Keratinocyte (primary cell): ENCODE measurements around the gene RERG. TPM values are rescaled to one million over a fixed set of nuclear protein-coding genes. Genes with fewer than 3 reads are reported as not detected.

Experiments used
- DNase-seq: peaks from one replicate; pipeline ENCODE4 v3.0.0-alpha.2; 2011; ENCODE audit warnings: low read depth, missing footprints, low spot score
- FAIRE-seq: peaks from 2 replicates; lab custom pipeline; 2011; peaks lifted over from hg19 to GRCh38; lab: Jason Lieb, UNC
- H2AFZ ChIP-seq: 2 replicates; pipeline ENCODE4 v1.6.0; 2012; ENCODE audit warnings: low read length, control low read depth, inconsistent platforms; ENCODE audit not compliant: control insufficient read depth
- H3K27ac ChIP-seq: 2 replicates; pipeline ENCODE4 v1.5.1; 2011; ENCODE audit warnings: low read length; ENCODE audit not compliant: control insufficient read depth, insufficient read depth
- H3K27me3 ChIP-seq: 3 replicates; pipeline ENCODE4 v1.6.0; 2011; ENCODE audit warnings: low read length; ENCODE audit not compliant: control insufficient read depth, insufficient read depth; ENCODE audit errors: extremely low read depth
- H3K36me3 ChIP-seq, 2 experiments: 2 replicates in 1 of 2; 3 replicates in 1 of 2; pipeline ENCODE4 v1.5.1; 2011; ENCODE audit warnings: low read length in 2 of 2, mild to moderate bottlenecking in 1 of 2; ENCODE audit not compliant: control insufficient read depth in 2 of 2, insufficient read depth in 2 of 2; ENCODE audit errors: extremely low read depth in 1 of 2
- H3K4me1 ChIP-seq: 3 replicates; pipeline ENCODE4 v1.5.1; 2011; ENCODE audit warnings: low read length; ENCODE audit not compliant: control insufficient read depth, insufficient read depth; ENCODE audit errors: extremely low read depth
- H3K4me2 ChIP-seq: 3 replicates; pipeline ENCODE4 v1.6.0; 2011; ENCODE audit warnings: low read depth, low read length; ENCODE audit not compliant: control insufficient read depth, insufficient read depth; ENCODE audit errors: extremely low read depth
- H3K4me3 ChIP-seq, 3 experiments: fragments of 200-600 bp in 1 of 3; sonication (generic) in 1 of 3; 2 replicates in 2 of 3; 3 replicates in 1 of 3; pipeline ENCODE4 v1.5.1; 2011 to 2016; ENCODE audit warnings: low read length in 3 of 3, mild to moderate bottlenecking in 3 of 3, control low read depth in 2 of 3, inconsistent platforms in 1 of 3, low read depth in 1 of 3, mixed read lengths in 1 of 3, mixed run types in 1 of 3, moderate library complexity in 1 of 3; ENCODE audit not compliant: control insufficient read depth in 2 of 3, insufficient read depth in 2 of 3; ENCODE audit errors: extremely low read depth in 1 of 3
- H3K79me2 ChIP-seq: 2 replicates; pipeline ENCODE4 v1.6.0; 2012; ENCODE audit warnings: low read length; ENCODE audit not compliant: control insufficient read depth, insufficient read depth
- H3K9ac ChIP-seq: 3 replicates; pipeline ENCODE4 v1.6.0; 2011; ENCODE audit warnings: low read length; ENCODE audit not compliant: control insufficient read depth, insufficient read depth; ENCODE audit errors: extremely low read depth
- H3K9me1 ChIP-seq: 3 replicates; pipeline ENCODE4 v1.6.0; 2011; ENCODE audit warnings: low read length; ENCODE audit not compliant: control insufficient read depth, insufficient read depth; ENCODE audit errors: extremely low read depth
- H3K9me3 ChIP-seq: 2 replicates; pipeline ENCODE4 v1.5.1; 2012; ENCODE audit warnings: low read depth, low read length; ENCODE audit not compliant: control insufficient read depth
- H4K20me1 ChIP-seq: 3 replicates; pipeline ENCODE4 v1.6.0; 2011; ENCODE audit warnings: low read length; ENCODE audit not compliant: control insufficient read depth, insufficient read depth; ENCODE audit errors: extremely low read depth
- EZH2 ChIP-seq: IDR thresholded peaks from one replicate; pipeline ENCODE4 v1.6.1; 2012; ENCODE audit warnings: inconsistent platforms, mild to moderate bottlenecking, low read length, moderate library complexity
- dilution Hi-C: fragments of 300-500 bp; cut with MboI; formaldehyde crosslinking; loops from one replicate; pipeline ENCODE4 v1.7.0; 2020; ENCODE audit warnings: low sequenced_read_pairs; ENCODE audit not compliant: extremely low pct_ligation_motif_present
- polyA plus RNA-seq, 5 experiments: library from polyadenylated mRNA; depleted of rRNA in 3 of 5; stranded (reverse) in 3 of 5; stranded (forward) in 1 of 5; unstranded in 1 of 5; fragments of >200 nt; gene quantifications; 1 replicate in 1 of 5; 2 replicates in 3 of 5; 3 replicates in 1 of 5; pipeline versions ENCODE4 v1.2.1 to v1.2.3, GENCODE V29; 2011 to 2012; ENCODE audit warnings: missing spikeins in 2 of 5, low read depth in 1 of 5, low replicate concordance in 1 of 5
- TF ChIP-seq, protein P1 (sequence below), 3 experiments: IDR thresholded peaks in 1 of 3; conservative IDR thresholded peaks in 1 of 3; optimal IDR thresholded peaks in 1 of 3; 2 replicates in 2 of 3; 3 replicates in 1 of 3; pipeline versions ENCODE3 to v1.5.1; 2011; ENCODE audit warnings: low read length in 3 of 3, mild to moderate bottlenecking in 3 of 3, moderate library complexity in 2 of 3, control low read depth in 1 of 3, inconsistent platforms in 1 of 3; ENCODE audit not compliant: insufficient read depth in 2 of 3; ENCODE audit errors: extremely low read depth in 1 of 3

Gene RERG
- polyA plus RNA-seq, 1 donor (not counting 4 experiments of a cell fraction or from before 2014, with no cell fraction given): not detected

DNA sequence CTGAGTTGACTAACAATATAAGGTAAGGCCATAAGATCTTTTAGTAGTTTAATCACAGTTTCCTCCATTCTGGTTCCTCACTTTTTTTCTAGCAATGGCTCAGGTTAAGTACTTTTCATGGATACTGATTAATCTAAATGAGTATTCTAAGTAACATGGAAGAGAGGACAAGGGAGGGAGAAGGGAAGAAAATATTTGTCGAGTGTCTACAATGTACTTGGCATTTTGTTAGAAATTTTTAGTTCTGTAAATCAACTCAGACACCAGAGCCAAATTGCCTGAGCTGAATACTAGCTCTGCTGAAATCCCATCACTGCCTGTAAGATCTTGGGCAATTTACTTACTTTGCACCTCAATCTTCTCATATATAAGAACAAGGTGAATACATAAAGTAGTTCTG, 20.2 kb downstream of the RERG start:
- no peaks in the 10 kb centered on the region for H3K9me3 ChIP-seq
- no peaks in the 10 kb centered on the region for H3K36me3 ChIP-seq
- H3K4me1 ChIP-seq: no peaks in the 10 kb centered on the region
- H2AFZ ChIP-seq: no peak overlapping the region
- FAIRE-seq: no peak
- H4K20me1 ChIP-seq: no peaks in the 10 kb centered on the region
- no peak overlapping the region for H3K4me2 ChIP-seq
- H3K9ac ChIP-seq: no peak overlapping the region
- no peaks in the 10 kb centered on the region for H3K27me3 ChIP-seq
- no peak for DNase-seq
- TF ChIP-seq, protein P1, sequence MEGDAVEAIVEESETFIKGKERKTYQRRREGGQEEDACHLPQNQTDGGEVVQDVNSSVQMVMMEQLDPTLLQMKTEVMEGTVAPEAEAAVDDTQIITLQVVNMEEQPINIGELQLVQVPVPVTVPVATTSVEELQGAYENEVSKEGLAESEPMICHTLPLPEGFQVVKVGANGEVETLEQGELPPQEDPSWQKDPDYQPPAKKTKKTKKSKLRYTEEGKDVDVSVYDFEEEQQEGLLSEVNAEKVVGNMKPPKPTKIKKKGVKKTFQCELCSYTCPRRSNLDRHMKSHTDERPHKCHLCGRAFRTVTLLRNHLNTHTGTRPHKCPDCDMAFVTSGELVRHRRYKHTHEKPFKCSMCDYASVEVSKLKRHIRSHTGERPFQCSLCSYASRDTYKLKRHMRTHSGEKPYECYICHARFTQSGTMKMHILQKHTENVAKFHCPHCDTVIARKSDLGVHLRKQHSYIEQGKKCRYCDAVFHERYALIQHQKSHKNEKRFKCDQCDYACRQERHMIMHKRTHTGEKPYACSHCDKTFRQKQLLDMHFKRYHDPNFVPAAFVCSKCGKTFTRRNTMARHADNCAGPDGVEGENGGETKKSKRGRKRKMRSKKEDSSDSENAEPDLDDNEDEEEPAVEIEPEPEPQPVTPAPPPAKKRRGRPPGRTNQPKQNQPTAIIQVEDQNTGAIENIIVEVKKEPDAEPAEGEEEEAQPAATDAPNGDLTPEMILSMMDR (optimal IDR thresholded peaks at IDR 0.05 in 1 of 3, IDR thresholded peaks at IDR 0.05 in 1 of 3, conservative IDR thresholded peaks at IDR 0.05 in 1 of 3; ENCODE audit: extremely low read depth in 1 of 3, insufficient read depth in 2 of 3, low read length in 3 of 3): no peak
- no peak for TF ChIP-seq EZH2
- no peaks in the 10 kb centered on the region for H3K79me2 ChIP-seq
- no peaks in the 10 kb centered on the region for H3K9me1 ChIP-seq
- H3K27ac ChIP-seq: no peak overlapping the region
- H3K4me3 ChIP-seq: no peak overlapping the region
- dilution Hi-C loops: no loop called here

DNA sequence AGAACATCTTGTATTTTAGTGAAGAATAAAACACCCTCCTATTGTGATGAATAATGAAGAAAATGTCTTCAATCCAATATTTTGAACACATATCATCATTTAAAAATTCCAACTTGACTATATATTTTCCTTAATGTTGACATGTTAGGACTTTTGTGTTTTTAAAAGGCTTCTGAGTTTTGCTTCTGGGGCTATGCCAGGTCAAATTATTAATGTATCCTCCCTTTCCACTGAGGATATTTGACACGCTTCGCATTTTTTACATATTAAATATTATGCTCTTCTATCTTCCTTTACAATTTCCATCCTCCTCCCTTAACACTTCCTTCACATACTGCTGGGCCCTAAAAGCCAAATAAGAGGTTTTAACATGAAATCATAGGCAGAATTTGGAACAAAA, 20.6 kb downstream of the RERG start:
- Histone ChIP-seq H3K9me3 (no peaks in the 10 kb centered on the region), H3K9ac (no peak overlapping the region), H3K27me3 (no peaks in the 10 kb centered on the region), H4K20me1 (no peaks in the 10 kb centered on the region), H3K79me2 (no peaks in the 10 kb centered on the region), H2AFZ (no peak overlapping the region), H3K4me2 (no peak overlapping the region), H3K4me3 (no peak overlapping the region), H3K27ac (no peak overlapping the region), H3K4me1 (no peaks in the 10 kb centered on the region), H3K36me3 (no peaks in the 10 kb centered on the region), H3K9me1 (no peaks in the 10 kb centered on the region)
- no peak for FAIRE-seq
- DNase-seq: no peak
- dilution Hi-C loops: no loop called here
- TF ChIP-seq EZH2: no peak
- TF ChIP-seq, protein P1 (optimal IDR thresholded peaks at IDR 0.05 in 1 of 3, IDR thresholded peaks at IDR 0.05 in 1 of 3, conservative IDR thresholded peaks at IDR 0.05 in 1 of 3; ENCODE audit: extremely low read depth in 1 of 3, insufficient read depth in 2 of 3, low read length in 3 of 3): no peak
